22Rv1 (cell line): Measurements from ENCODE around the gene EEIG1.

Experiments used
- H3K27ac ChIP-seq: fragments of 450-650 bp; 2 replicates; pipeline ENCODE4 v1.5.1; 2017
- CTCF ChIP-seq: fragments of 450-650 bp; IDR thresholded peaks from 2 replicates; pipeline ENCODE4 v1.5.1; 2017; ENCODE audit warnings: mild to moderate bottlenecking
- ZFX ChIP-seq: fragments of 450-650 bp; IDR thresholded peaks from 2 replicates; pipeline ENCODE4 v1.6.1; 2017; ENCODE audit warnings: antibody characterized with exemption, borderline replicate concordance

The EEIG1 gene

GRCh38 chr9:127938298-127938690 lies 42.5 kb downstream of the EEIG1 start:
- peak overlapping the region; percentile 56 for H3K27ac ChIP-seq

GRCh38 chr9:127937388-127938297 lies 43.1 kb downstream of the EEIG1 start, which contains the start of gene DPM2:
DPM2 (minus strand) TSS chr9:127937854; CDS start chr9:127937820, 34 bp downstream.
- peak within 1 kb of the TSS; percentile 56 for H3K27ac ChIP-seq
- no peak for TF ChIP-seq CTCF
- no peak for TF ChIP-seq ZFX

More at GRCh38 chr9:127938298-127938690, 42.5 kb downstream of the EEIG1 start:
- no peak for TF ChIP-seq ZFX
- no peak for TF ChIP-seq CTCF

DNA sequence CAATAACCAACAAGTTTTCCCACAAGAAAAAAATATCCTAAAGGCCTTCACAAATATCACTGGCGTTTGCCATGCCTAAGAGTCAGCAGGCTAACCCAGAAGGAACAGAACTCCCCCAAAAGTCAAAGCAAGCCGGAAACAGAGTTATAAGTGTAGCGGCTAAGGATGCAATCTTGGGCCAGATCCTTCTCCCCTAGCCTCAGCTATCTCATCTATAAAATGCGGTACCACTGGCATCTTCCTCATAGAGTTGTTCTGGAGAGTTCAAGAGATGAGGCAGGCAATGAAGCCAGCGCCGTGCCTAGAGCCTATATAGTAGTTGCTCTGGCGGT lies 43.8 kb downstream of the EEIG1 start:
- TF ChIP-seq ZFX (no peak), CTCF (no peak)
- peak overlapping the region; percentile 56 for H3K27ac ChIP-seq

DNA sequence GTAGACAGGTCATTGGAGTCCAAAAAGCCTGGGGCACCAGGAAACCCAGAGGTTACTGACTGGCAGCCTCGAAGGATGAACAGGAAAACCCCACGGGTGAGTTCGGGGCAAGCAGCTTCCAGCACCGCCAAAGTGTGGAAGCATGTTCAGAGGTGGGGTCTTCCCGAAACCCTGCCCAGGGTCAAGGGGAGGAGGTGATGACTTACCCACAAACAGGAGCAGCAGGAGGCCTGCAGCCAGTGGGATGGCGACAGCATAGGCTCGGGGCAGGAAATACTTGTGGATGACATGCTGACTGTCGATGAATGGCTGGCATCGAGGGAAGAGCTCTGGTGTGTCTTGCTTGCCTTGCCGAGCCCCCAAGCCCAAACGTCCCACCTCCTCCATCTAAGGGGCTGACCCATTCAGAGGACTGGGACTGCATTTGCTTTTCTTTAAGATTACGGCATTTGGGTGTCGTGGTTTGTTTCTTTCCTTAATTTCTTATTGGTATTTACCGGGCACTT lies 44.4 kb downstream of the EEIG1 start:
- TF ChIP-seq CTCF (no peak), ZFX (no peak)
- H3K27ac ChIP-seq, result no peak overlapping the region

GRCh38 chr9:127935765-127936221 lies 45.0 kb downstream of the EEIG1 start:
- no peak overlapping the region for H3K27ac ChIP-seq
- no peak for TF ChIP-seq ZFX
- no peak for TF ChIP-seq CTCF

DNA sequence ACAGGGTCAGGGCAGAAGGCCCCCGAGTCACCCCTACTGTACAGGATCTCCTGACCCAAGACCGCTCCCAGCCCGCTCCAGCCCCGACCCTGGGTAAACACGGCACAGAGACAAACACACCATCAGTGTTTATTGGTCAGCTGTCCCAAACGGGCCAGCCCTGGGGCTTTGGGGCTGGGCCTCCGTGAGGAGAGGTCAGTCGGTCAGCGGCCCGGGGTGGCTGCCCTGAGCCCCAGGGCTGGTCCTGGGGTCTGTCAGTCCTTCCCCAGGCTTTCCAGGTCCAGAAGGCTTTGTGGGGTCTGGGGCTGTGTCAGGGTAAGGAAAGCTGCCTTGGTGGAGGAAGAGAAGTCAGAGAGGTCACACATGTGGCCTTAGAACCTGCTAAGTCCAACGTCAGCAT lies 45.8 kb downstream of the EEIG1 start:
- TF ChIP-seq CTCF (no peak), ZFX (no peak)
- H3K27ac ChIP-seq, result no peak overlapping the region

GRCh38 chr9:127934248-127934647 lies 46.5 kb downstream of the EEIG1 start:
- no peak for TF ChIP-seq ZFX
- TF ChIP-seq CTCF, result no peak
- no peak overlapping the region for H3K27ac ChIP-seq
